ENCODE measurements around the gene HORMAD2.
"Not testable (repeated sequence)": the region's sequence is repeated elsewhere in the genome, so short reads cannot be mapped to it uniquely, and the experiment has no call there.

The HORMAD2 gene

DNA sequence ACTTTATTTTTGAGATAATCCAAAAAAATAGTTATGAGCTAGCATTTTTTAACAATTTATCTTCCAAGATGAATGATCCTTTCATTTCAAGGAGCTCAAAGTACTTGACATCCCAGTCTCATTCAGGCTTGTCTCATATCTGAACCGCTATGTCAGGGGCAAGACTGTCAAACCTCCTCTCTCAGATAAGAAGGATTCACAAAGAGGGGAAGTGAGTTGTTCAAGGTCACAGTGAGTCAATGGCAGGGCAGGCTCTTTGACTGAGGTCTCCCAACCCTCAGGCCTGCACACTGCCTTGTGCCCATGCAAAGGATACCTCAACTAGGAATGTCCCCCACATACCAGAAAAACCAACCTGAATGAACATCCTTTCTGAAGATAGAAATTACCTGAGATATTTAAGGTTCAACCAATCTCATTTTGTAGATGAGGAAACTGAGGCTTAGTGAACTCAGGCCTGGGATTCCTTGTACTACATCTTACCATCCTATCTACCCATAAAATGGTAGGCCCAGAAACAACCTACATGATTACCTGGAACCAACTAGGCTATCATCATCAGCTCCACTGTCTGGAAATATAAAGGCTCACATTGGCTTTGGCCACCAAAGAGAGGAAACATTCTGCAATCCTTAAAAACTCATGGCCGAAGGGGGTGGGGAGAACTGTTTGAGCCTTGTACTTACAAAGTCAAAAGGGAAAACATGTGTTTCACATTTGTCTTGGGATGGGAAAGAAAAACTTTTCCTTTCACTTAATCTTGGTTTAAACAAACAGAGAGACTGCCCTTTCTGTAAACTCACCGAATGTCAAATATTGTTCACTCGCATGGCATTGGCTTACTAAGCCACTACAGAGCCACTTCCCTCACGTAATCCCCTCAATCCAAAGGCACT lies 115.2 kb downstream of the HORMAD2 start:
- DNase-seq = no peak

DNA sequence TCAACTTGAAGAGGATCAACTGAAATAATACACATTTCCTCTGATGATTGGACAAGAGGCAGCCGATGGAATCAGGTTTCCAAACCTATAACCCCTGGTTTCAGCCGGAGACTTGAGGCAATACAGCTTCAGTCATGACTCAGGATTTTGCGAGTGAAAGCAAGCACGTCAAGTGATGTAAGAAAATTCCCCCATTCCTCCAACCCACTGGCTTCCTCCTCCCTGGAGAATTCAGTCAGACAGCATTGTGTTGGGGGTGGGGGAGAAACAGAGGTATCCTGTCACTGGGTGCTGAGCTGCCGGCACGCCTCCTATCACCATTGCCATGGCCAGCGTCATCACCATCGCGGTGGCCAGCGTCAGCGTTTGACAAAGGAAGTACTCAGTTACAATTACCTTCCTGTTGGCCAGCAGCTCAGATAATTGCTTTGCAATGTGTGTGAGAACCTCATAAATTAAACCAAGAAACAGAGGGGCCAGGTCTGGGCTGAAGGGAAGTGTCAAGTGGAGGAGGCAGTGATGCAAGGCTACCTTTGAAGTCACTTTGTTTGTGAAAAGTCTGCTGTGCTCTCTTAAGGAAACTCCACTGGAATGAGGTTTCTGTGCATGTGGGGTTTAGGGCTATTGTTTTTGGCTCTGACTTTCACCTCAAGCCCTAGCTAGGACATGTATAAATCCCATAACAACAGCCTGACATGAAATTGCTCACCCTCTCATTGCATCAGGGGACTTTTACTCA lies 116.0 kb downstream of the HORMAD2 start:
- DNase-seq = peak; percentile 47

DNA sequence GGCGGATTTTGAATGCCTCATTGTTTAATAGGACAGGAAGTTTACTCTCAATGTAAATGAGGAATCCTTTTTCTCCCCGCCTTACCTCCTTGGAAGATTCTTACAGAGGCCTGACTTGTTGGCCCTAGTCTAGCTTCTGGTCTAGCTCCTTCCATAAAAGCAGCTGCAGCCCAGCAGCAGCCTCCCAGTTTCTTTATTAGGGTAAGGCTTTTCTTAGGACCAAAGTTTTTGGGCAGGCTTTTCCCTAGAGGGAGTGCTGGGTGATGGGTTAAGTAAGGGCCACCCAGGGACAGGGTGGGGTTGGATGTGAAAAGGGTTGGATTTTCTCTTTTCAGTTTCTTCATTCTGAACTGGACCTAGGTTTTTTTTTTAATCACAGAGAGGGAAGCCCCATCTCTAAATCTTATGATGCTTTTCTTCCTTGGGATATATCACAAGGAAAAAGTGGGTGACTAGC lies 116.6 kb downstream of the HORMAD2 start:
- no peak for DNase-seq

DNA sequence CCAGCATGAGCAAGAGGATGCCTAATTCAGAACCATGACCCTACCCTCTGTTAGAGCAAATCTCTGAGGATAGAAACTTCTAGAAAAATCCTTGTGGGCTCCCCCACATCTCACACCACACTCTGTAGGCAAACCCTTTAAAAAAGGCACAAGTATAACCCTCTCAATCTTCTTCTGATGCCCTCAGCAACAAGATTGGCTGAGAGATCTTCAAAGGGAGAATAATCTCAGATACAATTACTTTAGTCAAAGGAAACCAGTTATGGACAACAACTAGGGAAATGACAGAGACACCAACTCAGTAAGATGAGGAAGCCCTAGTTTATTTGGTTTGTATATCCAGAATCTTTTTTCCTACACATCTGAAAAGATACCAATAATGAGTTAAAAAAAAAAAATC lies 117.1 kb downstream of the HORMAD2 start:
- no peak for DNase-seq

DNA sequence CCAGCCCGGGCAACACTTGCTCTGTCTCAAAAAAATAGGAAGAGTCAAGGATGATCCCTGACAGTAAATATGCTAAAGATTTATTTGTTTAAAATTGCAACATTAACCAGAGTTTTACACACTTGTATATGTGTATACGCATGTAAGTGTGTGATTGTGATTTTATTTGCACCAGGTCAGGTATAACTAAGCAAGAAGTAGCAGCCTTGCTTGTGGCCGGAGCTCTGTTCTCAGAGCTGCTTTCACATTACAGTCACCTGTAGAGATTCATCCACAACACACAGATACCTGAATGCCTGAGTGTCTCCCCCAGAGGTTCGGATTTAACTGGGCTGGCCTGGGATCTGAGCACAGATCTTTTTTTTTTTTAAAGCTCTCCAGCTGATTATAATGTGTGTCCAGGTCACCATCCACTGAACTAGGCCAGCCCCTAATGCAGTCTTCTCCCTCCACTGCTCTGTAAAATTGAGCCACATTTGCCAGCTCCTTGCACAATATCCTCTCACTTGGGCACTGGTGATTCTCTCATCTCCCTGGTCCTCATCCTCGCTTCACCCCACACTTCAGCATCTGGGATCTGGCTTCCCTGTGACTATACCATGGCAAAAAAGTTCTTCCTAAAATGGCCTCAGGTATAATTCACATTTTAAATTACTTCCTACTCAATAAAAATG lies 118.0 kb downstream of the HORMAD2 start:
- DNase-seq = no peak

DNA sequence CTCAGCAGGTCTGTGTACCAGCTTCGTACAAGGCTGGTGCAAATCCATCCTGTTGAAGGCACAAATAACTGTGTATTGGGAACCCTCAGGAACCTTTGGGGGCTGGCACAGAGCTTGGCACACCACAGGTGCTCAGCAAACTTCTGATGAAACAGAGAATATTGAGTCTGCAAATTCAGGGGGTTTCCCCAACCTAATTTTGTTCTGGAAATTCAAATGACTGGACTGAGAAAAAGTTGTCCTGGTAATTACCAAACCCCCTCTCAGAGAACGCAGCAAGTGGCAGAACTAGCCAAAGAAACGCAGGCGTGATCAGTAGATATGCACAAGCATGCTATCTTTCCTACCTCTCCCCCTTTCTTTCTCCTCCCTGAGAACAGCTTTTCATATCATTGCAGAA lies 118.7 kb downstream of the HORMAD2 start:
- no peak for DNase-seq

DNA sequence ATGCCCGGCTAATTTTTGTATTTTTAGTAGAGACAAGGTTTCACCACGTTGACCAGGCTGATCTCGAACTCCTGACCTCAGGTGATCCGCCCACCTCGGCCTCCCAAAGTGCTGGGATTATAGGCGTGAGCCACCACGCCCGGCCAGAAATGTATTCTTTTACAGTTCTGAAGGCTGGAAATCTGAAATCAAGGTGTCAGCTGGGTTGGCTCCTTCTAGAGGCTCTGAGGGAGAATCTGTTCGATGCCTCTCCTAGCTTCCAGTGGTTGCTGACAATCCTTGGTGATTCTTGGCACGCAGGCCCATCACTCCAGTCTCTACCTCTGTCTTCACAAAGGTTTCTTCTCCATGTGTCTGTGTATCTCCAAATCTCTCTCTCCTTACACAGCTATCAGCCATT lies 120.6 kb downstream of the HORMAD2 start:
- not testable (repeated sequence) for DNase-seq

DNA sequence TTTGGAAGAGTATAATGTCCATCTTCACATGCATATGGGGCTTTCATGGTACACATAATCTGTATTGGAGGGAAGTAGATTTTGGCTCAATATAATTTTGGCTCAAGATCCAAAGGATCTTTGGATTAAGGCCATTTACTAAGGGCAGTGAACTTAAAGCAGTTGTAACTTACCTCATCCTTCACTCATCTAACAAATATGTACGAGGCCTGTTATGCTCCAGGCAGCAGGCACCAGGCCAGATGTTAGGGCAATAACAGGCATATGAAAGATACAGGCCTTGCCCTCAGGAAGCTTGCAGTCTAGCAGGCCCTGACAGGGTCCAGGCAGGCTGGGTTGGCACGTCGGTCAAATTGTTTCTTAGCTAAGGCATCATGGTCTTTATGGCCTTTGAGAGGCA lies 121.7 kb downstream of the HORMAD2 start:
- no peak for DNase-seq

DNA sequence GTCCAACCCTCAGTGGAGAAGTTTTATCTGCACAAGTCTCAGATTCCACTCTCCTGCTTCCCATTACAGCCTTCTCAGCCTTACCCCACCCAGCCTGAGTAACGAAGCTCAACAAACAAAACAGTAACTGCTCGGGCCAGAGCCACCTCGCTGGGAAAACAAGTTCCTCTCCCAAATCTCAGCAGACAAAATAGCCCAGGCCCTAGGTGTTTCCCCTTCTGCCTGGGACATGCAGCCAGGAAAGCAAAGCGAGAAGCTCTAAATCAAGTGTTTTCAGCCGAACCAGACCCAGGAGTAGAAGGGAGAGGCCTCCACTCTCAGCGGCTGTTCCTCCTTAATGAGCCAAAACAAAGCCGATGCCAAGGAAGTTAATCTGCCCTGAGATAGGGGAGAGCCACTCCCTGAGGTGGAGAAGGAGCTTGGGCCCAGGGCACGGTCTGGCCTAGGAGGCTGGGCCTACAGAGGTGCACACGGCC lies 122.3 kb downstream of the HORMAD2 start:
- no peak for DNase-seq

DNA sequence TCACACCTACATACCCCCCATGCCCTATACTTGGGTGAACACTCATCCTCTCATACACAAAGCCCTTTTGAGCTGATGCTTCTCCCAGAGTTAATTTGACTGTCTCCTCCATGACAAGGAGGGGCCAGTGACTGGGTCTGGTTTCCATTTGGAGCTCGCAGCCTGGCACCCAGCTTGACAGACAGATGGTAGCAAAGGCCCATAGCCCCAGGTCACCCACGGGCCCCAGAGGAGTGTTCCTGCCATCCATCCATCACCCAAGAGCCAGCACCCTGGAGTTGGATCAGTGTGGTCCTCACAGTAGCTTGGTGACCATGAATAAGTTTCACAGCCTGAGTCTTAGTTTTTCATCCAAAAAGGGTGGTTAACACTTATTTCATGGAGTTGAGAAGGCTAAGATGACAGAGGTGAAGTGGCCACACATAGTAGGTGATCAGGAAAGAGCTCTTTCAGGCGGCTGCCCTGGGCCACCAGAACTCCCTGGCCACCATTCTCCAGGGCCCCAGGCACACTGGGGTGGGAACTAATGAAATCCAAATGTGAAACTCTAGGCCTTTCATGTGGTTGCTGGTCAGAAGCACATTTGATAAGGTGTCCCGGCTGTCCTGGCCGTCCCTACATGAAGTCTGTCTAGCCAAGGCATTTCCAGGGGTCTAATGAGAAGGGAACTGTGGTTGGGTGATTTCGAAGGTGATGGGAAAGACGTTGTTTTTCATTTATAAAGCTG lies 123.9 kb downstream of the HORMAD2 start:
- DNase-seq = no peak

DNA sequence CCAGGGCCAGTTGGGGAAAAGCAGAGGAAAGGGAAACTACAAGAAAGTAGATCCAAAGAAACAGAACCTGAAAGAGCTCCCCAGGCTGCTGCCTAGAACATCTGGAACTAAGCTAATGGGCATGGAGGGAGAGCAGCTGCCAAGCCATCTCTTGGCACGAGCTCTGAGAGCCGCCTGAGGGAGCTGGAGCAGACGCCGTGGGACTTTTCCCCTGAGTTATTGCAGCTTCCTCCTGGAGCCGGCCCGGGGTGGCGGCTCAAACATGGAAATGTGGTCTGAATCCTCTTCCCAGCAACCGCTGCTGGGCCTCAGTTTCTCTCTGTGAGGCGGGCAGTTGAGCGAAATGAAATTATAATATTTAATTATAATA lies 124.5 kb downstream of the HORMAD2 start:
- no peak for DNase-seq

DNA sequence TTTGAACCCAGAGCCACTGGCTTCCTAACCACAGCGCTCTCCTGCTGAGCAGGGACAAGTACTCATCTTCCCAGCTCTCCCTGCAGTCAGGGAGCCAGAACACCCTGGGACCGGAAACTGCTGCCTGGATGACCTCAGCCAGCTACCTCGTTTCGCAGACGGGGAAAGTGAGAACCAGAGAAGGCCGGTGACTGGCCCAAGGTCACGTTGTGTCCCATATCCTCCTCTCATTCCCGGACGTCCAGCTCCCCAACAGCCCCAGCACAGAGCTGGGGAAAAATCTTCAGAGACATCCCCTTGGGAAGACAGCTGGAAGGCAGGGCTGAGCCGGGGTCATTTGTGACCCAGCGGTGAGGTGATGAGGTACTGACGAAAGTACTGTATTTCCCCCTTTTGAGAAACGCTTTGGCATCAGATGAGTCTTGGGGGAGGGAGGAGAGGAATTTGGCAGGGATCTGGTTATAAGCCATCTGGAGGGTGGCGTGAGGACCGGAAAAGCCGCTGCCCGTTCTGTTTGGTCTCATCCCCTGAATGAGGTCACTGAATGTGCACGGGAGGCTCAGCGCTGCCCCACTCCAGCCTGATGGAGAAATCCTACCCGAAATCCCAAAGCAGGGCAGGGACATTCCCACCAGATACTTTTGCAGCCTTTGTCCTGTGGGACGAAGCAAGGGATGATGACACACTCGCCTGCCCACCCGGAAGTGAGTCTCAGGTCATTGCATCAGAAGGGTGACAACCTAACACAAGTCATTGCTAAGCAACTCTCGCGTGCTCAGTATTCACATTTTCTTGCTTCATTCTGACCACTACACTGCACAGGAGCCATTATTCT lies 125.2 kb downstream of the HORMAD2 start:
- no peak for DNase-seq

DNA sequence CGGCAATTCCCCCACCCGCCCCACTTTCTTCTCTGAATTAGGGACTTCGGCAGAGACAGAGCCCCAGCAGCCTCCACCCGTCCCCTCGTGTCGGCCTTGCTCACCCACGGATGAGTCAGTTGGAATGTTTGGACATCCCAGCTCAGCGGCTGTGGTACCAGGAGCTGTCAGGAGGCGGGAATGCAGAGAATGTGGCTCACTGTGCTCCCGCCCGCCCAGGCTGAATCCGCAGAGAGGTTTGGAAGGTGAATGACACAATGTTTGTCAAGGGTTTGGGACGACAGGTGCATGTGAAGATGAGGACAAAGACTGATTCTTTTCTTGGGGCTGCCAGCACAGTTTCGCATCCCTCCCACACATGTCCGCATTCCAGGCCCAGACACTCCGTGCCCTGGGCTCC lies 126.7 kb downstream of the HORMAD2 start:
- no peak for DNase-seq

DNA sequence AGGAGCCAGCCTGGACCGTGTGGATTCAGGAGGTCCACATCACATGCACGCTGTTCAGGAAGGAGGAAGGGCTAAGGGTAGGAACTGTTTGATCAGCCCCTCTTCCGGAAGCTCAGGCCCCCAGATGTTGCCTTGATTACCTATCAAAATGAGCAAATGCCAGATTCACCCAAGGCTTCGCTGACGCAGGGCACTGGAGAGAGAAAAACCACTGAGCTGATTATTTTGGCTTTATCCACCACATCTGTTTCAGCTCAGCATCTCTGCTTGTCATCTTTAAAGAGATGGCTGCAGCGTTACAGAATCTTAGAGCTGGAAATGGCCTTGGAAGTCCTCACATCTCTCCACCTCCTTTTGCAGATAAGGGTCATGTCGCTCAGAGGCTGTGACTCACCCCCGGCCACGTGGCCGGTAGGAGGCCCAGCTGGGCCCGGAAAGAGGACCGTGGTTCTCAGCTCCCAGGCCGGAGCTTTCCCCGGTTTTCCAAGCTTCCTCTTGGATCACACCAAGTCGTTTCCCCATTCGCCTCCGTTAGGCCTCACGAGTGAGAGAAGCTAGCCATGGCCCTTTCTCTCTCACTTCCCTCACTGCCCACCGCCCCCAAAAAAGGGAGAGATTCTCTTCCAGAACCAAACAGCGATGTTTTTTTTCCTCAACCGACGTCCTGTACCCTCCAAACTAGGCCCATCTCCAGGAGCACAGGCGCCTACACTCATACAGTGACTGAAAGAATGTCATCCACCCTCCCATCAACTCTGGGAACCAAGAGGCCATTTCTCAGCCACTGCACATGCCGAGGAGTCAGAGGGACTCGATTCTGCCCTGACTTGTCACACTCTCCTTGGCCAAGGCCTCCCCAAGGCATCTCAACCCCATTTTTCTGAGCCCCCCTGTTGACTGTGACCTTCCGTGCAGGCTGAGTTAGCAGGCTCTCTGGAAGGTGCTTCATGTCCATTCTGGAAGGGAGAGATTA lies 128.7 kb downstream of the HORMAD2 start:
- DNase-seq = no peak

DNA sequence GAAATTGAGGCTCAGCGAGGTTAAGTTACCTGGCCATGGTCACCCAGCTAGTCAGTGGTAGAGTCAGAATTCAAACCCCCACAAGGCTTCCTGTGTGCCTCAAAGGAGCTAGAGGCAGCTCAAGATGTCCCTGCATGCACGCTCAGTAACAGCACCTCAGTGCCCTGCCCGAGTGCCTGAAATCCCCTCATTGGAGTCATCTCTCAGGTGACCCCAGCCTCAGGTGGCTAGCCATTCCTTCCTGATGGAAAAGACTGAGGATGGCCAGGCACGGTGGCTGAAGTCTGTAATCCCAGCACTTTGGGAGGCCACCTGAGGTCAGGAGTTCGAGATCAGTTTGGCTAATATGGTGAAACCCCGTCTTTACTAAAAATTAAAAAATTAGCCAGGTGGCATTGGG lies 129.4 kb downstream of the HORMAD2 start:
- DNase-seq = no peak

DNA sequence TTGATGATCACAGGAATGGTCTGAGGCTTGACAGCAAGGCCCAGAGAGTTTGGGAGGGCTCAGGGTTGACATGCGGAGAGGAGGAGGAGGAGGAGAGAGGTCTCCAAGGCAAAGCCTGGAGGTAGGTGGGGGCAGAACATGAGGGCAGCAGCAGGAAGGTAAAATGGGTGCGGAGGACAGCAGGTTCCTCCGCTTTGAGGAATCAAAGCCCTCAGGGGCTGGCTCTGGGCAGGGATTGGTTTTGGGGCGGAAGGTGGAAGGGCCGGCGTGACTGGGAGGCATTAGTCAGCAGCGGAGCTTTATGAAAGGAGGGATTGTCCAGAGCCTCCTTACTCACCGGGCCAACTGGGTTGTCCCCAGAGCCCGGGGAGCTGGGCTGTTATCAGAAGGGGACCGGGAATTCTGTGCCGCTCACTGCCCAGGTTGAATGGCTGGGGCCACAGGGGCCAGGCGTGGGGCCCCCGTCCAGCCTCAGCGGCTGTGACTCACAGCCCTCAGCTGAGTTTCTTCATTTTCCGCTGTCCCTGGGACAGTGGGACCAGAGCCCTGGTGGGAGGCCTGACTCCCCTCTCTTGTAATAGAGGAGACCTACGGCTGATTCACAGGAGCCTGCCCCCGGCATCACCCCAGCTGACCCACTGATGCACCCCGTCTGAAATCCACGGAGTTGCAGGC lies 130.1 kb downstream of the HORMAD2 start:
- no peak for DNase-seq

DNA sequence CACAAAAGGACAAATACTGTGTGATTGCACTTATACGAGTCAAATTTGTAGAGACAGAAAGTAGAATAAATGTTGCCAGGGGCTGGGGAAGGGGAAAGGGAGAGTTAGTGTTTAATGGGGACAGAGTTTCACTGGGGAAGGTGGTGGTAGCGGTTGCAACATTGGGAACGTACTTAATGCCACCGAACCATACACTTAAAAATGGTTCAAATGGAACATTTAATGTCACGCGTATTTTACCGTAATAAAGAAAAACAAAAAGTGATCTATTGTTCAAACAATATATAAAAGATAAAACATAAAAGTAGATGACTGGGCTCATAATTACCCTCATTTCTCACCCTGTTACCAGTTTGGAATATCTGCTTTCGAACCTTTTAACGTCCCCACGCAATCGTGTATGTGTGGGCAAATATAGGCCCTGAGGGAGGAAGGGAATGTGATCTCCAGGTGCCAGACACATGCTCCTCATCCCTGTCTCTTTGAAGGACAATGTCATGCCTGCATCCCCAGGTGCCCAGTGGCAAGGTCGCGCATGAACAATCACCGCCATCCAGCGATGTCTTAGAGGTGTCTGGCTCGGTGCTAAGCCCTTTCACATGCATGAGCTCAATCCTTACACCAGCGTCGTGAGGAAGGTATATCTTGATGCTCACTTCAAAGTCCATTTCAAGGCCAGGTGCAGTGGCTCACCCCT lies 131.0 kb downstream of the HORMAD2 start:
- no peak for DNase-seq

DNA sequence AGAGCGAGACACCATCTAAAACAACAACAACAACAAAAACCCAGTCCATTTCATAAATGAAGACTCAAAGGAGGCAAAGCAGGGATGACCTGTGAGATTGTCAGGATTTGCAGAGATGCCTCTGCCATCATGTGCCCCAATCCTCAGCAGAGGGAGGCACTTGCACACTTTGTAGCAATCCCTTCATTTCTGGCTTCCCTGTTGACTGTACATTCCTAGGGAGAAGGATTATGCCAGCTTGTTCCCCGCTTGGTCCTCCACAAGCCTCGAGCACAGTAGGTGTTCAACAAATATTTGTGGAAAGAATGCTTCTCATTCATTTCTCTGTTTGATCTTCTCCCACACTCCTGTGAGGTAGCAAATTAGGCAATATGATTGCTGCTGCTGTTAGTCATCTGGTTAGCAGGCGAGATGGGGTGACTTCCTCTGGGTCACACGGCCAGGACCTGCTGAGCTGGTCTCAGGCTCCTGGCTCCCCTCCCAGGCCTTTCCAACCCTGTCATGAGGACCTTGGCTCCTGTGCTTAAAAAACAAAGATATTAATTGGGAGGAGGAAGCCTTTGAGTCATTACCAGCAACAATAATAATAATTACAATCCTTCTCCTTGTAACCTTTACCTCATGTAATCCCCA lies 132.2 kb downstream of the HORMAD2 start:
- DNase-seq = no peak

DNA sequence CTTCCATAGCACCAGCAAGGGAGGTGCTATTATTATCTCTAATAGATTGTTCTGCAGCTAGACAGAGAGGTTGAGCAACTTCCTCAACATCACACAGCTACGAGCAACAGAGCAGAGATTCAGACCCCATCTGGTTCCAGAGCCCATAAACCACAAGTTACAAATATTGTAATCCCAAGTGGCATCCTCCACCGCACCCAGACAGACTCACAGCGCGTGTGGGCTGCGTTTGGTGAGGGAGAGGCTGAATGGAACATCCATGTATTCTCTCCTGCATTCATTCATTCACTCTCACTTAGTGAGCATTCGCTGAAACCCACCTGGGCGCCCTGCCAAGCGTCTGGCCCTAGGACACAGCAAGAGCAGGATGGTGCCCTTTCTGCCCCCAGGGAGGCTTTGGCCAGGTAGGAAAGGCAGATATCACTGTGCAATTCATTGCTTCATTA lies 132.8 kb downstream of the HORMAD2 start:
- no peak for DNase-seq
